Neural cell (in vitro differentiated cells): ENCODE measurements around the gene PRMT5.
A peak's percentile ranks its signal among the peaks of the same experiment; 100 is the strongest.

Experiments used
- EZH2 ChIP-seq: fragments of 200-600, 300-800 bp; shearing (Covaris generic), sonication (generic); IDR thresholded peaks from 2 replicates; pipeline ENCODE4 v1.6.1; 2014; ENCODE audit warnings: antibody characterized with exemption, low read length, borderline replicate concordance, mild to moderate bottlenecking; ENCODE audit not compliant: insufficient read depth, poor library complexity, severe bottlenecking
- MXI1 ChIP-seq: fragments of 450-650 bp; conservative IDR thresholded peaks from 2 replicates; pipeline ENCODE4 v1.6.1; 2014; ENCODE audit warnings: antibody characterized with exemption, mild to moderate bottlenecking; ENCODE audit not compliant: poor library complexity, severe bottlenecking
- POLR2AphosphoS5 ChIP-seq: IDR thresholded peaks from 2 replicates; pipeline ENCODE4 v1.6.1; 2012
- RAD21 ChIP-seq: fragments of 450-650 bp; conservative IDR thresholded peaks from 2 replicates; pipeline ENCODE4 v1.6.1; 2014; ENCODE audit warnings: antibody characterized with exemption, mild to moderate bottlenecking, moderate library complexity
- TAF1 ChIP-seq: IDR thresholded peaks from 2 replicates; pipeline ENCODE4 v1.6.1; 2012; ENCODE audit warnings: low read depth
- TF ChIP-seq, protein P1 (sequence below): fragments of 450-650 bp; IDR thresholded peaks from 2 replicates; pipeline ENCODE4 v1.5.1; 2014; ENCODE audit warnings: antibody characterized with exemption, mild to moderate bottlenecking, moderate library complexity; ENCODE audit not compliant: poor library complexity, severe bottlenecking

DNA sequence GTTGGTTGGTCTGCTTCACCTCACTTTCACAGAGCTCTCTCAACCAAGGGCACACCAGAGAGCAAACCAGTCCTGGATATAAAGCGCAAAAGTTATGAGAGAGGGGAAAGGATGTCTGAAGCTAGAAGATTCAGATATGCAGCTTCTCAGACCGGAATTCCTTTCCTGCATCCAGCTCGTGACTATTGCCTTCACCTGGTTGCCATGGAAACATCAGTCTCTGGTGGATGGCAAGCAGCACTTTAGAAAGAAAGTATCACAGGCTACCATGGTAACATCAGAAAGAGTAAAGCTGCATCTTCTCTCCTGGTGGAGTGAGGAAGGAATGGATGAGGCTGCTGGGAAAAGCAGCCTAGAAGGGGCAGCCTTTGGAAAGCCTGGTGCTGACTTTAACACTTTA is 32.4 kb downstream of the PRMT5 start:
- no peak for TF ChIP-seq TAF1
- TF ChIP-seq EZH2, result no peak
- no peak for TF ChIP-seq POLR2AphosphoS5
- TF ChIP-seq RAD21, result peak; percentile 48
- TF ChIP-seq, protein P1, sequence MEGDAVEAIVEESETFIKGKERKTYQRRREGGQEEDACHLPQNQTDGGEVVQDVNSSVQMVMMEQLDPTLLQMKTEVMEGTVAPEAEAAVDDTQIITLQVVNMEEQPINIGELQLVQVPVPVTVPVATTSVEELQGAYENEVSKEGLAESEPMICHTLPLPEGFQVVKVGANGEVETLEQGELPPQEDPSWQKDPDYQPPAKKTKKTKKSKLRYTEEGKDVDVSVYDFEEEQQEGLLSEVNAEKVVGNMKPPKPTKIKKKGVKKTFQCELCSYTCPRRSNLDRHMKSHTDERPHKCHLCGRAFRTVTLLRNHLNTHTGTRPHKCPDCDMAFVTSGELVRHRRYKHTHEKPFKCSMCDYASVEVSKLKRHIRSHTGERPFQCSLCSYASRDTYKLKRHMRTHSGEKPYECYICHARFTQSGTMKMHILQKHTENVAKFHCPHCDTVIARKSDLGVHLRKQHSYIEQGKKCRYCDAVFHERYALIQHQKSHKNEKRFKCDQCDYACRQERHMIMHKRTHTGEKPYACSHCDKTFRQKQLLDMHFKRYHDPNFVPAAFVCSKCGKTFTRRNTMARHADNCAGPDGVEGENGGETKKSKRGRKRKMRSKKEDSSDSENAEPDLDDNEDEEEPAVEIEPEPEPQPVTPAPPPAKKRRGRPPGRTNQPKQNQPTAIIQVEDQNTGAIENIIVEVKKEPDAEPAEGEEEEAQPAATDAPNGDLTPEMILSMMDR, result peak; percentile 42
- TF ChIP-seq MXI1, result peak; percentile 71
